H1 (cell line): ENCODE results near the gene TRAM1L1. TPM values are rescaled to one million over a fixed set of nuclear protein-coding genes. Genes with fewer than 3 reads are reported as not detected.

Experiments used
- CTCF ChIA-PET: fragments of 300-600 bp; sonication (Branson Sonifier 250); formaldehyde crosslinking; loops from one replicate; lab custom pipeline; 2021; ENCODE audit not compliant: partially characterized antibody; lab: Charles Lee
- POLR2A ChIA-PET: fragments of 300-600 bp; sonication (Branson Sonifier 250); formaldehyde crosslinking; loops from one replicate; lab custom pipeline; 2021; ENCODE audit warnings: inconsistent platforms; ENCODE audit not compliant: partially characterized antibody; lab: Charles Lee
- DNase-seq, 2 experiments: peaks; one replicate each; pipeline versions ENCODE4 v3.0.0 to v3.0.0-alpha.2; 2010 to 2022; ENCODE audit warnings: low spot score in 2 of 2, low read depth in 1 of 2, mixed read lengths in 1 of 2
- FAIRE-seq: peaks from 2 replicates; lab custom pipeline; 2011; peaks lifted over from hg19 to GRCh38; lab: Jason Lieb, UNC
- H2AFZ ChIP-seq: 2 replicates; pipeline ENCODE4 v1.8.1; 2012; ENCODE audit warnings: low read length, inconsistent platforms
- H2AK5ac ChIP-seq: 2 replicates; pipeline ENCODE4 v1.6.1; 2013; ENCODE audit warnings: low read depth, low read length
- H2BK120ac ChIP-seq: replicated peaks from 2 replicates; pipeline ENCODE3; 2013; ENCODE audit warnings: low read depth, low read length, inconsistent platforms
- H2BK12ac ChIP-seq: 2 replicates; pipeline ENCODE4 v1.6.1; 2013; ENCODE audit warnings: low read depth, low read length
- H2BK15ac ChIP-seq: 2 replicates; pipeline ENCODE4 v1.6.1; 2013; ENCODE audit warnings: low read length
- H2BK20ac ChIP-seq: 2 replicates; pipeline ENCODE4 v1.6.1; 2013; ENCODE audit warnings: low read length
- H2BK5ac ChIP-seq: 2 replicates; pipeline ENCODE4 v1.6.1; 2013; ENCODE audit warnings: low read depth, low read length
- H3K14ac ChIP-seq: 2 replicates; pipeline ENCODE4 v1.6.1; 2013; ENCODE audit warnings: inconsistent platforms; ENCODE audit not compliant: insufficient read length
- H3K18ac ChIP-seq: 2 replicates; pipeline ENCODE4 v1.6.1; 2013; ENCODE audit warnings: low read length; ENCODE audit errors: extremely low read depth
- H3K23ac ChIP-seq: 2 replicates; pipeline ENCODE4 v1.6.1; 2013; ENCODE audit warnings: inconsistent platforms; ENCODE audit not compliant: insufficient read length
- H3K23me2 ChIP-seq: 2 replicates; pipeline ENCODE4 v1.6.1; 2013; ENCODE audit warnings: low read depth, low read length
- H3K27ac ChIP-seq: 2 replicates; pipeline ENCODE4 v1.6.1; 2011; ENCODE audit warnings: low read depth, low read length, inconsistent platforms
- H3K27me3 ChIP-seq, 4 experiments: replicated peaks in 1 of 4; 1 replicate in 1 of 4; 2 replicates in 3 of 4; pipeline versions ENCODE4 v1.6.1 to v1.8.1; 2011 to 2013; ENCODE audit warnings: low read length in 3 of 4, mild to moderate bottlenecking in 3 of 4, inconsistent platforms in 2 of 4, mixed read lengths in 2 of 4, moderate library complexity in 1 of 4; ENCODE audit not compliant: control insufficient read depth in 3 of 4, insufficient read depth in 3 of 4; ENCODE audit errors: extremely low read depth in 1 of 4
- H3K36me3 ChIP-seq, 4 experiments: 2 replicates each; pipeline versions ENCODE4 v1.6.1 to v1.8.1; 2011 to 2013; ENCODE audit warnings: mild to moderate bottlenecking in 4 of 4, low read length in 3 of 4, moderate library complexity in 2 of 4, control low read depth in 1 of 4, inconsistent platforms in 1 of 4; ENCODE audit not compliant: insufficient read depth in 4 of 4, control insufficient read depth in 2 of 4
- H3K4ac ChIP-seq: replicated peaks from 2 replicates; pipeline ENCODE3; 2013; ENCODE audit warnings: low read length, low read depth, mixed read lengths, inconsistent platforms; ENCODE audit not compliant: insufficient read length
- H3K4me1 ChIP-seq, 4 experiments: replicated peaks in 1 of 4; 1 replicate in 1 of 4; 2 replicates in 3 of 4; pipeline versions ENCODE4 v1.6.1 to v1.8.1; 2011 to 2013; ENCODE audit warnings: low read length in 3 of 4, inconsistent platforms in 2 of 4, mixed read lengths in 1 of 4; ENCODE audit not compliant: insufficient read depth in 4 of 4, control insufficient read depth in 3 of 4
- H3K4me2 ChIP-seq, 2 experiments: 2 replicates each; pipeline versions ENCODE4 v1.6.1 to v1.8.1; 2011 to 2013; ENCODE audit warnings: low read depth in 2 of 2, low read length in 2 of 2, control low read depth in 1 of 2, inconsistent platforms in 1 of 2, mild to moderate bottlenecking in 1 of 2; ENCODE audit not compliant: insufficient read depth in 1 of 2
- H3K4me3 ChIP-seq, 4 experiments: fragments of 200-600, 300-600 bp in 1 of 4; sonication (generic), shearing (Covaris generic), sonication (Bioruptor Twin) in 1 of 4; 2 replicates each; pipeline versions ENCODE4 v1.5.1 to v1.8.1; 2011 to 2016; ENCODE audit warnings: low read length in 4 of 4, low read depth in 3 of 4, control low read depth in 2 of 4, inconsistent platforms in 2 of 4, mild to moderate bottlenecking in 2 of 4, mixed read lengths in 1 of 4, moderate library complexity in 1 of 4; ENCODE audit not compliant: insufficient read depth in 2 of 4; ENCODE audit errors: extremely low read depth in 1 of 4
- H3K56ac ChIP-seq: replicated peaks from 2 replicates; pipeline ENCODE3; 2013; ENCODE audit warnings: low read depth, mild to moderate bottlenecking, mixed read lengths, low read length, inconsistent platforms; ENCODE audit not compliant: insufficient read length
- H3K79me1 ChIP-seq: 2 replicates; pipeline ENCODE4 v1.6.1; 2013; ENCODE audit warnings: low read depth, low read length, control low read depth
- H3K79me2 ChIP-seq, 2 experiments: 2 replicates each; pipeline versions ENCODE4 v1.6.1 to v1.8.1; 2012 to 2013; ENCODE audit warnings: low read length in 2 of 2, mild to moderate bottlenecking in 2 of 2, inconsistent platforms in 1 of 2; ENCODE audit not compliant: insufficient read depth in 2 of 2, control insufficient read depth in 1 of 2
- H3K9ac ChIP-seq, 4 experiments: replicated peaks in 1 of 4; 1 replicate in 1 of 4; 2 replicates in 3 of 4; pipeline versions ENCODE4 v1.6.1 to v1.8.1; 2011 to 2013; ENCODE audit warnings: low read depth in 3 of 4, low read length in 3 of 4, control low read depth in 2 of 4, mild to moderate bottlenecking in 2 of 4, moderate library complexity in 2 of 4, inconsistent platforms in 1 of 4; ENCODE audit errors: extremely low read depth in 1 of 4
- H3K9me3 ChIP-seq, 2 experiments: 2 replicates each; pipeline versions ENCODE4 v1.6.1 to v1.8.1; 2012 to 2013; ENCODE audit warnings: mild to moderate bottlenecking in 2 of 2, moderate library complexity in 2 of 2, control low read depth in 1 of 2, inconsistent platforms in 1 of 2, low read depth in 1 of 2, low read length in 1 of 2, mixed read lengths in 1 of 2; ENCODE audit not compliant: insufficient read depth in 2 of 2
- H4K20me1 ChIP-seq, 2 experiments: replicated peaks in 1 of 2; 2 replicates each; pipeline versions ENCODE3 to v1.8.1; 2011 to 2013; ENCODE audit warnings: inconsistent platforms in 2 of 2, low read length in 2 of 2, mild to moderate bottlenecking in 1 of 2; ENCODE audit not compliant: insufficient read depth in 2 of 2, control insufficient read depth in 1 of 2
- H4K5ac ChIP-seq: 2 replicates; pipeline ENCODE4 v1.6.1; 2013; ENCODE audit warnings: low read length, low read depth, mixed read lengths, inconsistent platforms; ENCODE audit not compliant: insufficient read length
- H4K8ac ChIP-seq: 2 replicates; pipeline ENCODE4 v1.8.0; 2013; ENCODE audit warnings: mild to moderate bottlenecking, moderate library complexity, low read length, inconsistent platforms; ENCODE audit not compliant: insufficient read depth; ENCODE audit errors: extremely low read depth
- H4K91ac ChIP-seq: replicated peaks from 2 replicates; pipeline ENCODE3; 2013; ENCODE audit warnings: low read length, mixed read lengths, inconsistent platforms; ENCODE audit not compliant: insufficient read length
- BCL11A ChIP-seq, 2 experiments: IDR thresholded peaks; one replicate each; pipeline ENCODE4 v1.6.1; 2011; ENCODE audit warnings: low read depth in 2 of 2, low read length in 2 of 2, mild to moderate bottlenecking in 2 of 2
- CTCF ChIP-seq, 3 experiments: IDR thresholded peaks; 1 replicate in 2 of 3; 2 replicates in 1 of 3; pipeline versions ENCODE4 v1.5.1 to v1.6.1; 2011; ENCODE audit warnings: low read length in 3 of 3, mild to moderate bottlenecking in 3 of 3, inconsistent platforms in 2 of 3, low read depth in 1 of 3, moderate library complexity in 1 of 3; ENCODE audit not compliant: insufficient read depth in 1 of 3; ENCODE audit errors: control extremely low read depth in 1 of 3
- E2F6 ChIP-seq: IDR thresholded peaks from 2 replicates; pipeline ENCODE4 v1.6.1; 2012; ENCODE audit warnings: inconsistent platforms
- RAD21 ChIP-seq, 2 experiments: IDR thresholded peaks in 1 of 2; conservative IDR thresholded peaks in 1 of 2; 2 replicates each; pipeline ENCODE4 v1.6.1; 2011; ENCODE audit warnings: low read depth in 2 of 2, low read length in 2 of 2, improper control_type of control experiment in 1 of 2, inconsistent platforms in 1 of 2, mild to moderate bottlenecking in 1 of 2, moderate library complexity in 1 of 2
- SUZ12 ChIP-seq: fragments of 200-600 bp; sonication (generic); IDR thresholded peaks from 2 replicates; pipeline ENCODE4 v1.6.1; 2012; ENCODE audit warnings: mild to moderate bottlenecking, inconsistent platforms, low read length, moderate library complexity, mixed read lengths
- whole genome bisulfite sequencing, 2 experiments: shearing (Covaris generic) in 1 of 2; methylation state at CpG; one replicate each; pipeline versions ENCODE4 v1.1.6 to v1.1.7; 2013 to 2015; ENCODE audit warnings: low lambda C conversion rate in 2 of 2, mixed read lengths in 2 of 2, inconsistent platforms in 1 of 2, low coverage in 1 of 2, missing lambda C conversion rate in 1 of 2; ENCODE audit not compliant: insufficient replicate concordance in 2 of 2, insufficient coverage in 1 of 2, insufficient read length in 1 of 2; ENCODE audit errors: extremely low coverage in 1 of 2, missing lambda C conversion rate in 1 of 2; 5-methylcytosine and 5-hydroxymethylcytosine counted together
- polyA plus RNA-seq, 7 experiments: library from polyadenylated mRNA; depleted of rRNA in 3 of 7; stranded (reverse) in 5 of 7; unstranded in 2 of 7; fragments of >200 nt in 5 of 7; fragments of 200-250 nt in 2 of 7; gene quantifications; 1 replicate in 5 of 7; 2 replicates in 1 of 7; 4 replicates in 1 of 7; pipeline versions ENCODE4 v1.2.1 to v1.2.3, GENCODE V29; 2011 to 2013; ENCODE audit warnings: missing spikeins in 2 of 7, mixed read lengths in 2 of 7
- total RNA-seq: library from RNA; stranded (reverse); fragmentation: NEBNext Ultra II Directional; extraction: Animal tissue kit (Norgen Biotek cat#: 25700); gene quantifications from 2 replicates; pipeline ENCODE4 v1.2.1, GENCODE V29; 2021

TRAM1L1 gene
- total and polyA plus RNA-seq, 2 of the 8 experiments (the other 6 are each of a cell fraction or from before 2014, with no cell fraction given), result 0.94 to 1.5 TPM

- TF ChIP-seq SUZ12 (no peak), BCL11A (IDR thresholded peaks at IDR 0.05; ENCODE audit: low read depth in 2 of 2, low read length in 2 of 2) (no peak), CTCF (IDR thresholded peaks at IDR 0.05; ENCODE audit: control extremely low read depth in 1 of 3, insufficient read depth in 1 of 3, low read depth in 1 of 3, low read length in 3 of 3) (peak in 2 of 3 experiments; percentile 54 to 67; a peak in 3 of 4 replicates), E2F6 (no peak), RAD21 (IDR thresholded peaks at IDR 0.05 in 1 of 2, conservative IDR thresholded peaks at IDR 0.05 in 1 of 2; ENCODE audit: low read depth in 2 of 2, low read length in 2 of 2) (peak; percentile 91 to 92)
- Histone ChIP-seq H4K91ac (no peak overlapping the region), H3K4ac (no peak overlapping the region), H3K23me2 (no peaks in the 10 kb centered on the region), H3K14ac (no peak overlapping the region), H3K79me1 (no peaks in the 10 kb centered on the region; the same call in 1 of the 2 replicates), H3K36me3 (no peaks in the 10 kb centered on the region; a peak in 1 of 8 replicates), H2BK15ac (no peak overlapping the region), H4K8ac (no peak overlapping the region), H3K56ac (no peak overlapping the region), H3K4me1 (no peaks in the 10 kb centered on the region), H3K9me3 (0 out of 4 replicates have a peak, but pooled peaks cover 0 to 5% of the 10 kb centered on the region in 2 experiments), H3K27me3 (no peaks in the 10 kb centered on the region), H4K20me1 (no peaks in the 10 kb centered on the region), H3K4me2 (no peak overlapping the region), H2AK5ac (no peak overlapping the region), H2AFZ (peak overlapping the region; percentile 94), H3K79me2 (no peaks in the 10 kb centered on the region), H2BK12ac (no peak overlapping the region), H3K18ac (no peak overlapping the region), H3K23ac (no peak overlapping the region), H3K27ac (no peak overlapping the region), H2BK5ac (no peak overlapping the region), H3K4me3 (no peak overlapping the region), H4K5ac (no peak overlapping the region), H2BK120ac (no peak overlapping the region), H2BK20ac (no peak overlapping the region), H3K9ac (no peak overlapping the region)
- DNase-seq (no peak), FAIRE-seq (peak; percentile 82)
- ChIA-PET CTCF (interaction anchor here (0.7 to 2.4 kb wide), 24 partner anchors 9 to 1132 kb away, joined by 3 to 13 read pairs (median 4); partner anchors contain the start of gene NDST3), POLR2A (interaction anchor here (0.7 kb wide), 1 partner anchor 553 kb away, joined by 3 read pairs; no protein-coding TSS in a partner anchor)
- 48% methylated on average over 4 of the region's 4 CpGs; no CpG with 5 or more reads in 1 of the 2 experiments for WGBS, 2 experiments
These were observed 49.0 kb upstream of the TRAM1L1 start for GRCh38 chr4:117134386-117134785.
